Right lobe of liver (tissue), 6 donors: Measurements from ENCODE around the gene CTTNBP2. TPM values are rescaled to one million over a fixed set of nuclear protein-coding genes. Genes with fewer than 3 reads are reported as not detected.

ENCODE experiments used
- ATAC-seq, 4 donors: fragments of 200-7000 bp; cut with Tn5 transposase; one replicate each; pipeline ENCODE4 v1.9.1; 2020; ENCODE audit warnings: mild to moderate bottlenecking in 4 of 4, moderate library complexity in 4 of 4
- DNase-seq, 3 donors: peaks; one replicate each; pipeline ENCODE4 v3.0.0-alpha.2; 2020
- H3K27ac ChIP-seq, 3 donors: fragments of 200-600 bp; one replicate each; pipeline ENCODE4 v1.8.0; 2022
- H3K27me3 ChIP-seq, 2 donors: fragments of 200-600 bp; one replicate each; pipeline ENCODE4 v1.8.0; 2022
- H3K36me3 ChIP-seq, 4 donors: fragments of 200-600 bp; sonication (generic) in 1 of 4; one replicate each; pipeline versions ENCODE4 v1.5.1 to v1.8.0; 2017 to 2022; ENCODE audit warnings: control low read depth in 1 of 4
- H3K4me1 ChIP-seq, 4 donors: fragments of 200-600 bp; sonication (generic) in 1 of 4; one replicate each; pipeline versions ENCODE4 v1.5.1 to v1.8.0; 2017 to 2022; ENCODE audit warnings: control low read depth in 1 of 4
- H3K4me3 ChIP-seq, 3 donors: fragments of 200-600 bp; one replicate each; pipeline ENCODE4 v1.8.0; 2022
- H3K9me3 ChIP-seq, 4 donors: fragments of 200-600 bp; sonication (generic) in 1 of 4; one replicate each; pipeline versions ENCODE4 v1.5.1 to v1.8.0; 2017 to 2022; ENCODE audit warnings: control low read depth in 1 of 4
- CTCF ChIP-seq, 4 donors: fragments of 200-600 bp in 3 of 4; fragments of 450-650 bp in 1 of 4; IDR thresholded peaks; one replicate each; pipeline versions ENCODE4 v1.5.1 to v1.8.0; 2016 to 2022; ENCODE audit warnings: antibody characterized with exemption in 4 of 4, mild to moderate bottlenecking in 2 of 4
- POLR2A ChIP-seq: fragments of 450-650 bp; IDR thresholded peaks from one replicate; pipeline ENCODE4 v1.6.1; 2017; ENCODE audit warnings: antibody characterized with exemption, mild to moderate bottlenecking
- WGBS: methylation state at CpG from one replicate; pipeline ENCODE4 v1.1.6; 2018; ENCODE audit warnings: low coverage, low lambda C conversion rate; ENCODE audit not compliant: insufficient coverage; ENCODE audit errors: missing lambda C conversion rate; 5-methylcytosine and 5-hydroxymethylcytosine counted together
- intact Hi-C, 2 donors: fragments of 100-400 bp; cut with DNase I; formaldehyde crosslinking; loops; one replicate each; pipeline versions ENCODE4 v1.11.2 to v1.14.1; 2022
- total RNA-seq, 6 experiments: library from RNA; depleted of rRNA in 2 of 6; stranded (reverse); fragments of >200 nt in 2 of 6; fragmentation: NEBNext Ultra II Directional in 3 of 6; extraction: Animal tissue kit (Norgen Biotek cat#: 25700) in 3 of 6; gene quantifications; one replicate each; pipeline versions ENCODE4 v1.1.0 to v1.2.4, GENCODE V29; 2016 to 2023
- donor health status: DM: no; HTN: yes; CAD: no.
- donor health status: DM: no; HTN: no; CAD: no.
- donor health status: DM: no; HTN: no; CAD: no.
- donor health status: DM: no; HTN: yes; CAD: no.
- donor health status: DM: no; HTN: yes; CAD: no.

The CTTNBP2 gene
- total RNA-seq, 6 experiments from 2014 or later, result 0.31 to 3.0 (median 1.9) TPM

DNA sequence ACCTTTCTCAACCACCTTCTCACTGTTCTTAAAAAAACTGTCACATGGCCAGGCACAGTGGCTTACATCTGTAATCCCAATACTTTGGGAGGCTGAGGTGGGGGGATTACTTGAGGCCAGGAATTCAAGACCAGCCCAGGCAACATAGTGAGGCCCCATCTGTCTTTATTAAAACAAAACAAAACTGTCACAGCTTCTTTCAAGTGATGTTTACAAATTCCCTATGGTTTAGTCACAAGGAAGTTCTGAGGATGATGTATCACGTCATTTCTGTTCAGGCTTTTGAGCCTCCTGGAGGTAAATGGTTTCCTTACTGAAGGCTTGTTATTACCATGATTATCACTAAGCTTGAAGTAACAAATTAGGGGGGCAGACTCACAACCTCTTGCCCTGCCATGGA lies 207.2 kb downstream of the CTTNBP2 start:
- WGBS, result 20% methylated on average over 1 of the region's 1 CpG
- Histone ChIP-seq H3K9me3 (no peaks in the 10 kb centered on the region), H3K4me3 (no peak overlapping the region), H3K27me3 (no peaks in the 10 kb centered on the region), H3K36me3 (no peaks in the 10 kb centered on the region), H3K27ac (no peak overlapping the region), H3K4me1 (no peaks in the 10 kb centered on the region)
- DNase-seq (no peak), ATAC-seq (no peak)
- TF ChIP-seq POLR2A, result no peak
- TF ChIP-seq CTCF (IDR thresholded peaks at IDR 0.05), result no peak
- intact Hi-C loops, result no loop called here

GRCh38 chr7:117665368-117665767 lies 207.9 kb downstream of the CTTNBP2 start:
- Histone ChIP-seq H3K4me1 (no peaks in the 10 kb centered on the region), H3K9me3 (no peaks in the 10 kb centered on the region), H3K27ac (no peak overlapping the region), H3K4me3 (no peak overlapping the region), H3K27me3 (no peaks in the 10 kb centered on the region), H3K36me3 (no peaks in the 10 kb centered on the region)
- no peak for TF ChIP-seq POLR2A
- no peak for TF ChIP-seq CTCF (IDR thresholded peaks at IDR 0.05)
- ATAC-seq (no peak), DNase-seq (no peak)
- intact Hi-C loops, result no loop called here

GRCh38 chr7:117664047-117664446 lies 209.2 kb downstream of the CTTNBP2 start:
- Histone ChIP-seq H3K4me3 (no peak overlapping the region), H3K27ac (no peak overlapping the region), H3K4me1 (no peaks in the 10 kb centered on the region), H3K27me3 (no peaks in the 10 kb centered on the region), H3K36me3 (no peaks in the 10 kb centered on the region), H3K9me3 (no peaks in the 10 kb centered on the region)
- intact Hi-C loops, result no loop called here
- ATAC-seq, result no peak
- TF ChIP-seq CTCF (IDR thresholded peaks at IDR 0.05), result no peak
- no peak for TF ChIP-seq POLR2A
- no peak for DNase-seq
- 80% methylated on average over 3 of the region's 3 CpGs for WGBS

- no peaks in the 10 kb centered on the region for H3K9me3 ChIP-seq
- H3K4me3 ChIP-seq, result no peak overlapping the region
- WGBS, result 74% methylated on average over 2 of the region's 2 CpGs
- no peak overlapping the region for H3K27ac ChIP-seq
- H3K4me1 ChIP-seq, result no peaks in the 10 kb centered on the region
- intact Hi-C loops, result no loop called here
- no peaks in the 10 kb centered on the region for H3K27me3 ChIP-seq
- ATAC-seq (no peak), DNase-seq (no peak)
- H3K36me3 ChIP-seq, result no peaks in the 10 kb centered on the region
- no peak for TF ChIP-seq POLR2A
- TF ChIP-seq CTCF (IDR thresholded peaks at IDR 0.05), result no peak
Measured at GRCh38 chr7:117661328-117661727, 211.9 kb downstream of the CTTNBP2 start.
